GM12878 (cell line): ENCODE measurements around the gene IFT27.

Experiments
- CTCF ChIP-seq, 3 experiments: IDR thresholded peaks in 2 of 3; conservative IDR thresholded peaks in 1 of 3; 2 replicates each; pipeline ENCODE4 v1.5.1; 2011; ENCODE audit warnings: low read depth in 3 of 3, low read length in 3 of 3, mild to moderate bottlenecking in 3 of 3, control low read depth in 2 of 3, moderate library complexity in 2 of 3, inconsistent platforms in 1 of 3, mixed read lengths in 1 of 3; ENCODE audit not compliant: control insufficient read depth in 2 of 3, insufficient read depth in 1 of 3; ENCODE audit errors: extremely low read depth in 1 of 3
- HDAC2 ChIP-seq: fragments of 200-600 bp; sonication (generic); IDR thresholded peaks from 2 replicates; pipeline ENCODE4 v1.6.1; 2017
- IKZF1 ChIP-seq: fragments of 450-650 bp; conservative IDR thresholded peaks from 2 replicates; pipeline ENCODE4 v1.6.1; 2017; ENCODE audit warnings: antibody characterized with exemption, mild to moderate bottlenecking
- NRF1 ChIP-seq: conservative IDR thresholded peaks from 2 replicates; pipeline ENCODE4 v1.6.1; 2011; ENCODE audit warnings: mild to moderate bottlenecking, low read depth, low read length, improper control_type of control experiment
- POLR2AphosphoS2 ChIP-seq: IDR thresholded peaks from 2 replicates; pipeline ENCODE4 v1.6.1; 2011; ENCODE audit warnings: low read depth, mild to moderate bottlenecking, low read length, improper control_type of control experiment, moderate library complexity
- PRDM15 ChIP-seq: fragments of 450-650 bp; formaldehyde crosslinking; IDR thresholded peaks from 2 replicates; pipeline ENCODE4 v1.4.0; 2020; ENCODE audit warnings: mild to moderate bottlenecking, moderate library complexity
- RAD21 ChIP-seq: IDR thresholded peaks from 2 replicates; pipeline ENCODE4 v1.6.1; 2011; ENCODE audit warnings: mild to moderate bottlenecking, low read depth, low read length, moderate library complexity; ENCODE audit not compliant: insufficient read depth
- RELA ChIP-seq: fragments of 450-650 bp; IDR thresholded peaks from 2 replicates; pipeline ENCODE4 v1.8.0; 2014; ENCODE audit warnings: borderline replicate concordance; ENCODE audit not compliant: partially characterized antibody
- REST ChIP-seq: IDR thresholded peaks from 2 replicates; pipeline ENCODE4 v1.6.1; 2012; ENCODE audit warnings: mild to moderate bottlenecking, low read depth, low read length
- SP1 ChIP-seq: IDR thresholded peaks from one replicate; pipeline ENCODE4 v1.6.1; 2011; ENCODE audit warnings: low read depth, low read length
- SRF ChIP-seq, 2 experiments: IDR thresholded peaks; 2 replicates each; pipeline ENCODE4 v1.6.1; 2011; ENCODE audit warnings: low read depth in 2 of 2, low read length in 2 of 2, mild to moderate bottlenecking in 1 of 2, moderate library complexity in 1 of 2

GRCh38 chr22:36725366-36726006 is 50.4 kb downstream of the IFT27 start:
- TF ChIP-seq NRF1: no peak
- no peak for TF ChIP-seq RAD21
- no peak for TF ChIP-seq PRDM15
- no peak for TF ChIP-seq CTCF (IDR thresholded peaks at IDR 0.05 in 2 of 3, conservative IDR thresholded peaks at IDR 0.05 in 1 of 3; ENCODE audit: control insufficient read depth in 2 of 3, extremely low read depth in 1 of 3, insufficient read depth in 1 of 3, low read depth in 3 of 3, low read length in 3 of 3)
- TF ChIP-seq SRF (IDR thresholded peaks at IDR 0.05; ENCODE audit: low read depth in 2 of 2, low read length in 2 of 2): no peak
- TF ChIP-seq SP1: no peak
- no peak for TF ChIP-seq IKZF1
- TF ChIP-seq POLR2AphosphoS2: no peak
- no peak for TF ChIP-seq REST
- no peak for TF ChIP-seq RELA
- TF ChIP-seq HDAC2: no peak
